GM19099 (cell line): Measurements from ENCODE around the gene DIAPH2.

Experiments
- POLR2A ChIP-seq: IDR thresholded peaks from 3 replicates; pipeline ENCODE4 v1.6.1; 2011; ENCODE audit warnings: low read depth; ENCODE audit not compliant: insufficient read length; ENCODE audit errors: extremely low read depth

The DIAPH2 gene

DNA sequence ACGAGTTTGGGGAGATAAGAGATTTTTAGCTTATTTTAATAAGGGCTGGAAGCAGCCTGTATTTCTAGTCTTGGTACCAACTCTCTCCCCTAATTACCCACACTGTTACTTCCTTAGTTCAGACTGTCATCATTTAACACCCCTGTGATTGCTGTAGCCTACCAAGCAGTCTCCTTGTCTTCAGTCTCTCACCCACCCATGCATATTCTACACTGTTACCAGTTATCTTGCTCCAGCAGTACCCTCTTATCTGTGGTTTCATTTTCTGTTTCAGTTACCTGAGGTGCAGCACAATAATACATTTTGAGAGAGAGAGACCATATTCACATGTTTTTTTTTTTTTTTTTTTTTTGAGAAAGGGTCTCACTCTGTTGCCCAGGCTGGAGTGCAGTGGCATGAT, 80.2 kb downstream of the DIAPH2 start:
- no peak for TF ChIP-seq POLR2A

DNA sequence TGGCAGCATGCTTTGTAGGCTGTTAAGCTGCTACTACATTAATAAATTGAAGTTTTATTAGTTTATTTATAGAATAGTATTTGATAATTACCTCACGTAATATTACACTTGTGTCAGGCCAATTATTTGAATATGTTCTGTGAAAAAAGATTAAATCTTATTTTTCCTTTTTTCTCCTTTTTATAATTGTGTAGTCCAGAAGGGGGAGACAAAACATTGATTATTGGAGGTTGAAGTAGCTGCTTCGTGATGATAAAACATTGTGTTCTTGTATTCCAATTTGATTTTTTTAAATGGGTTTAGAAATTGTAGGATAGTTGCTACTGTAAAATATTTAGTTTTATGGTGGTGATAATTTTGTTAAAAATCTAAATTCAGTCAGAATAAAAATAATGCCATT, 85.7 kb downstream of the DIAPH2 start:
- no peak for TF ChIP-seq POLR2A

DNA sequence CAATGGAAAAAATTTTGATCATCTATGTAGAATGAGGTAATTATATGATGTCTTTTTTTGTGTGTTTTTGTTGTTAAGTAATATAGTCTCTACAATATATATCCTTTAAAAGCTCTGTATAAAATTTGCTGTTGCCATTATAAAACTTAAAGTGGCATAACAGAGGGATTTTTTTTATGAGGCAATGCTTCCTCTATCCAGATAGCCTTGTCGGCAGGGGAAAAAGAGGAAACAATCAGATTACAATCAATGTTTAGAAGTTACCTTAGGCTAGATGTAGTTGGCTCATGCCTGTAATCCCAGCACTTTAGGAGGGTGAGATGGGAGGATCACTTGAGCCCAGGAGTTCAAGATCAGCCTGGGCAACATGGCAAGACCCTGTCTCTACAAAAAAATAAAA, 86.8 kb downstream of the DIAPH2 start:
- TF ChIP-seq POLR2A, result no peak

DNA sequence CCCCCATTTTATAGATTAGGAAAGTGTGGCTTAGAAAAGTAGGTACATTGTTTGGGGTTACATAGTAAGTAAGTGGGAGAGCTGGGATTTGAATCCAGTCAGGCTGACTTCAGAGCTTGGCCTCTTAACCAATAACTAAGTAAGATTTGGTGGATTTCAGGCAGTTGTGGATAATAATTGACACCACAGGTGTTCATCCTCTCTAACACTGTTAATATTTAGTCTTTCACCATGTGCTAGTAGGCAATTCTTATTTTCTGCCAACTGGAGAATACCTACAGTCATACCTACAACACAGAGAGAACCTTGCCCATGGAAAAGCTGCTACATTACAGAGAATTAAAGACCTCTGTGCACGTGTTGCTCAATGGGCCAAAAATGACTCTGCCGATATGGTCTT, 89.5 kb downstream of the DIAPH2 start:
- no peak for TF ChIP-seq POLR2A

DNA sequence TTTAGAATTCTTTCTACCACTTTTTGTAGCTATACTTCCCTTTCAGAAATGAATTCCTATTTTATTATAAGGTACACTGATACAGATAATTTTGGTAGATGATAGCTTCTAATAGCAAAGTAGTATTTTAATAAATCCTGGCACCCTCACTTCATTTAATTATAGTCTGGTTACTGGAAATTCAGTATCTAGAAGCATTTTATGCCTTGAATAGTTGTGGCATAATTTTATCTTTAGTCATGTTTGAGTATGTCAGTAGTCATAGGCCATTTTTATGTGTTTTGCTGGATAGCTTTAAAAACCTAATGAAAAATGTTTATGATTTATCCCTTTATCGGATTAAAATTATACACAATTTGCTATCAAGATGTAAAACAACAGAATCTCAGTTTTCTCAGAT, 92.3 kb downstream of the DIAPH2 start:
- TF ChIP-seq POLR2A, result no peak

DNA sequence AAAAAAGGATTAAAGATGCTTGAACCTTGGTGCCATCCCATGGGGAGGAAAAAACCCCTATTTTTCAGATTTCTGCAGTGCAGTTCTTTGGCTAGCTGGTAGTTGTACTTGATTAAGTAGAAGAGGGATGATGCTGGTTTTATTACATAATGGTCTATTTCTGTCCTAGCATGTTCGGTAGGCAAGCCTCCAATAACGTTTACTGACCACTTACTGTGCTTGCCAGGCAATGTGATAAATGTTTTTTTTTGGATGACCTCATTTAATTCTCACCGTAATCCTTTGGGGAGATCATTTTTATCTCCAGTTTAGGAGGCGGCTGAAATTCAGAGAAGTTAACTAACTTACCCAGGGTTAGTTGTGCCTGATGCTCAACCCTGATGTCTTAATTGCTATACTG, 106.9 kb downstream of the DIAPH2 start:
- no peak for TF ChIP-seq POLR2A

DNA sequence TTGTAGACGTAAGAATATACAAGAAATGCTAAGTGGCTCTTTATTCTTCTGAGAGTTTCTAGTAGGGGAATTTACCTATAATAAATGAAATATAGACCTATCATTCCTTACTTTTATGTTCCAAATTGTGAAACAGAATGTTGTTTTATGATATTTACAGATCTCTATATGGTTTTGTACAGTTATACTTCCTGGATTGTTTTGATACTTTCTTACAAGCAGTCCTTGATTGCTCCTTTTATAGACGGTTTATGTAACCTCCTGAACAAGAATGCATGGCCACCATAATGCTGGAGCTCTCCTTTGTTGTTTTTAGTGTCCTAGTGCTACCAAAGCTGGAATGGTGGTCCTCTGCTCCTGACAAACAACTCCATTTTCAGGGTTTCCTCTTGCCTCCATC, 107.4 kb downstream of the DIAPH2 start:
- TF ChIP-seq POLR2A, result no peak

DNA sequence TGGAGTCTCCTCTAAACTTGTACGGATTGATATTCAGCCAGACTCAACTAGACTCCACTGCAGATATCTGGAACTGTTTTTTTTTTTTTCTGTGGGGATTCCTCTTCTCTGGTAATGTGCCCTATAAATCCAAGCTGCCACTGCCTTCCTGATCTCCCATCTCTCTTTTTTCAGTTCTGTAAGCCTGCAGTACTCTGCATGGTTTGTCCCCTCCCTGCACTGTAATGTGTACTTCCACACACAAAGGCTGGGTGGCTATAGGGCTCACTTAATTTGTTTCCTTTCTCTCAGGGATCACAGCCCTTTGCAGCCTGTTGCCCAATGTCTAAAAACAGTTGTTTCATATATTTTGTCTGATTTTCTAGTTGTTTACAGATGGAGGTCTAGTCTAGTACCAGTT, 114.3 kb downstream of the DIAPH2 start:
- TF ChIP-seq POLR2A, result no peak

DNA sequence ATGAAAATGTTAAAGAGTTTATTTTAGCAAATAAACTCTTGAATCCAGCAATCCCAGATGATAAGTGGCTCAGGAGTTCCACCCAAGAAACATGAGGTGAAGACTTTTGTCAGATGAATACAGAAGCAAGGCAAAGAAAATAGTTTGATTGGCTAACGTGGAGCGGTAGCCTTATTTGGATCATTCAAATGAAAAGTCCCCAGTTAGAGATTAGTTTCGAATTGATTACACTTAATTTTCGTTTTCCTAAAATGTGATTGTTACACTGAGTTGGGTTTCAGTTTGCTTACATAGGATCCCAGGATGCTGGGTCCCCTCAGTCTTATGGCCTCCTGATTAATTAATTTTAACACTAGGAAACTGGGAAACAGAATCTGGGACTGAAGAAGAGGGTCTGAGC, 122.7 kb downstream of the DIAPH2 start:
- TF ChIP-seq POLR2A, result no peak

DNA sequence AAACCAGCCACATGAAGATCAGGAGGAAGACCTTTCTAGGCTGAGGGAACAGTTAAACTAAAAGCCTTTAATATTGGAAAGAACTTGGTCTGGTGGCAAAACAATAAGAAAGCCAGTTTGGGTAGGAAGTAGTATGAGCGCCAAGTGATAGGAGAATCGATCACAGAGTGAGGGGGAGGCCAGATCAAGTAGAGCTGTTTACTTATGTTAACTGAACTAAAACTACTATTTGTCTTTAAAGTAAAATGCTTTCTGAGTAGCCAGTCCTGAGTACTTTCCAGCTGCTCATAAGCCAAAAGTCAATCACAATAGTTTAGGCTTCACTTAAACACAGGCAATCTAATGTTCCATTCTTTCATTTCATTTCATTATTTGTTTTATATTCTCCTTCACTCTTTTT, 136.3 kb downstream of the DIAPH2 start:
- no peak for TF ChIP-seq POLR2A

DNA sequence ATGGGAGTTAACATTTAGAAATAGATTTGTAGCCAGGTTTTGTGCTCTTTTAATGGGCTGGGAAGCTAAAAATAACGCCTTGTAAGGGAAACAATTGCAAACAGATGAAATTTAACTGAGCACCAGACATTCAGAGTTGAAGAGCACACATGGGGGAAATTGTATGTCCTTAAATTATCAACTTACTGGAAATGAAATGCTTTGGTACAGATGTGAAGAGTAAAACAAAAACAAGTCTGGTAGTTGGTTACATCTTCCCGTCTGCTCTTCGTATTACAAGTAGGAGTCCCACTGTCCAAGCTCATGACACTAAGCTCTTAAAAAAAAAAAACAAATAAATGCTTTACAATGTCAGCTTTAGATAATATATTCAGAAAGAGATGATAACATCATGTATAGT, 139.5 kb downstream of the DIAPH2 start:
- no peak for TF ChIP-seq POLR2A

DNA sequence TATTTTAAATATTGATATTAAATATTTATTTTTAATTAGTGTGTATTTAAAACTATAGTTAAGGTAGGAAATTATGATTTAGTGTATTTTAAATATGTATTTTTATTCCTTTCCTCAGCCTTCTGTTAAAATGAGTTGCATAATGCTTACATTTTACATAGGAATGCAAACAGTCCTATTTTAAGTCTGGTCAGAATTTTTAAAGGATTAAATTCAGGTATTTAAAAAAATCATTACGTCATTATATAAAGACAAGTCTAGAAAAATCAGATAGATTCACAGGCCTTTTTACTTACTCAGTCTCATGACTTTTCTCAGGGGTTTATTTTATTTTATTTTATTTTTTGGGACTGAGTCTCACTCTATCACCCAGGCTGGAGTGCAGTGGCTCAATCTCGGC, 148.7 kb downstream of the DIAPH2 start:
- no peak for TF ChIP-seq POLR2A

DNA sequence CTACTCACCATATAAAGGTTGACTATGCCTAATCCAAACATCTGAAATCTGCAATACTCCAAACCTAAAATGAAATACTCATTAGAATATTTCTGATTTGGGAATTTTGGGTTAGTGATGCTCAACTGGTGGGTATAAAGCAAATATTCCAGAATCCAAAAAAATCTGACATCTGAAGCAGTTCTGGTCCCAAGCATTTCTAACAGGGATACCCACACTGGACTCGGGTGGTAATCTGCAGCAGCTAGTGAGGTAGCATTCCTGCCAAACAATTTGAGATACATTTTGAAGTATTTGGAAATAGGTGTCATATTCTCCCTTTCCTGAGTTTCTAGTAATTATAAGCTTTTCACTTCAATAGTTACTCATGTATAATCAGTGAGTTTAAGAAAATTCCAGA, 149.5 kb downstream of the DIAPH2 start:
- no peak for TF ChIP-seq POLR2A

DNA sequence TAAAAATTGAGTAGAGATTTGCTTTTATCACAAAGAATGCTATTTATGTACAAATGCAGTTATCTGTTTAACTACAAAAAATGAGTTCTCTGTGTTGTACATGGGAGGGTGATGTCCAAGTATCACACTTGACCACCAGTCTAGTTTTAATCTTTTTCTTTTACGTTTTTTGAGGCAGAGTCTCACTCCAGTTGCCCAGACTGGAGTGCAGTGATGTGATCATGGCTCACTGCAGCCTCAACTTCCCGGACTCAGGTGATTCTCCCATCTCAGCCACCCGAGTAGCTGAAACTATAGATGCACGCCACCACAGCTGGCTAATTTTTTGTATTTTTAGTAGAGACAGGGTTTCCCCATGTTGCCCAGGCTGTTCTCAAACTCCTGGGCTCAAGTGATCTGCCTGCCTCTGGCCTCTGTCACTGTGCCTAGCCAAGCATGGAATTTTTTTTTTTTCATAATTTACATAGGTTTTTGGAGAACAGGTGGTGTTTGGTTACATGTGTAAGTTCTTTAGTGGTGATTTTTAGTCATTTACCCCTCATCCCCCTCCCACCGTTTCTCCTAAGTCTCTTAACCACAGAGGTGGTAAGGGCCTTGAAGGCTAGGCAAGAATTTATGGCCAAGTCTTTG, 151.1 kb downstream of the DIAPH2 start:
- no peak for TF ChIP-seq POLR2A

DNA sequence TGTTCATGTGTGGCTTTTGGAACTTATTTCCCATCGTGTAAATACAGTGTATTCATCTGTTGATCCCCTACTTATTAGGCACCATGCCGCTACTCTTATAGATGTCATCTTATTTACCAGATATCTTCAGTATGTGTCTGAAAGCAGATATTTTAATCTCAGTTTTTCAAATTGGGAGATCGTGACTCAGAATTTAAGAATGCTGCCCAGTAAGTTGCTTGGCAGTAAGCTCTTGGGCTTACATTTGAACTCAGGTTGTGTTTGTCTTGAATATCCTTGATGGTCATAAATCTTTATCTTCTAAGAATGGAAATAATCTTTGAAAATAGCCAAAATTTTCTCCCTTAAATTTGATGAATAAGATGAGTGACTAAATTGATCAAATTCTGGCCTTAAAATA, 153.2 kb downstream of the DIAPH2 start:
- no peak for TF ChIP-seq POLR2A

DNA sequence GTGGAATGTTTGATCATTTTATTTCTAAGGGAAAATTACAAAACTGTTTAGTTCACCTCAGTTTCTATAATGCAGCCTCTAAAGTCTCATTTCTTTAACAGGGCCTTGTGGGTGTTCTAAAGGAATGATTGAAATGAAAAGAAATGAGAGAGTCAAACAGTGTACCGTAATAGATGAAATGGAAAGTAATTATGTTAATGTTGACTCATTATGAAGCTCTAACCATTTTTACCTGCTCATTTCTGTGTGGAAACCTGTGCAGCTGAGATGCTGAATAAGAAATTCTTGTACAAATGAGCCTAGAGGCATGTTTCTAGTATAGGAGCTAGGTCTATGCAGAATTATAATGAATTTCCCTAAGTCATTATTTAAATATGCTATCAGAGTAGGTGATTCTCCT, 153.9 kb downstream of the DIAPH2 start:
- no peak for TF ChIP-seq POLR2A

DNA sequence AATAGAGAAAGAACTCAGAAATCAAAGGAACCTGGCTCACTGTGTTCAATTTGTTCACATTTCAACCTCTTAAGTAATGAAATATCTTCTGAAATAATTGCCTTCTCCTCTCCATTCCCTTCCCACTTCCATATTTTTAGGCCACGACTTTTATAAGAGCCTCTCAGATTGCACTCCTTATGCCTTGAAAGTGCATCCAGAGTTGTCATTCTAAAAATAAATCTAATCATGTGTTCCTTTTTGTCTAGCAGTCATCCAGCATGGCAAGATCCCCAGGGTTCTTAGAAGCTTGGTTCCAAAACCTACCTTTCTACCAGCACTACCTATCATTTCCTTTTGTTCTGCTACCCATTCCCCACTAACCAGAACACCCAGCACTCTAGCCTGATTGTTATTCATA, 156.7 kb downstream of the DIAPH2 start:
- TF ChIP-seq POLR2A, result no peak
